Articular chondrocyte of knee joint (primary cell): ENCODE data around the gene DCAF12L1. TPM values are rescaled to one million over a fixed set of nuclear protein-coding genes. Genes with fewer than 3 reads are reported as not detected.

ENCODE experiments used
- small RNA-seq: library from RNA; depleted of rRNA; stranded (forward); fragments of <200 nt; gene quantifications from one replicate; pipeline ENCODE3, GENCODE V24; 2012
- total RNA-seq: library from RNA; depleted of rRNA; stranded (reverse); fragments of >200 nt; gene quantifications from 2 replicates; pipeline ENCODE4 v1.2.3, GENCODE V29; 2012

Gene DCAF12L1
- total RNA-seq, result not detected in 2 replicates

GRCh38 chrX:126552313-126553022 is at the start of gene DCAF12L1:
DCAF12L1 (minus strand) TSS chrX:126552814; CDS start chrX:126552608, 206 bp downstream.

Small RNA genes within 50 kb of the gene (small RNA-seq; reads per million reads assigned to genes)
- gene Z69908.1, result not detected
